G401.6 (cell line): ENCODE measurements around the gene CD300H.

ENCODE experiments used
- FAIRE-seq: peaks from 2 replicates; lab custom pipeline; 2012; peaks lifted over from hg19 to GRCh38; lab: Jason Lieb, UNC

CD300H gene

GRCh38 chr17:74549343-74549742 is 18.0 kb downstream of the CD300H start:
- FAIRE-seq = no peak

- no peak for FAIRE-seq
These were observed 19.6 kb downstream of the CD300H start for GRCh38 chr17:74547736-74548135.

DNA sequence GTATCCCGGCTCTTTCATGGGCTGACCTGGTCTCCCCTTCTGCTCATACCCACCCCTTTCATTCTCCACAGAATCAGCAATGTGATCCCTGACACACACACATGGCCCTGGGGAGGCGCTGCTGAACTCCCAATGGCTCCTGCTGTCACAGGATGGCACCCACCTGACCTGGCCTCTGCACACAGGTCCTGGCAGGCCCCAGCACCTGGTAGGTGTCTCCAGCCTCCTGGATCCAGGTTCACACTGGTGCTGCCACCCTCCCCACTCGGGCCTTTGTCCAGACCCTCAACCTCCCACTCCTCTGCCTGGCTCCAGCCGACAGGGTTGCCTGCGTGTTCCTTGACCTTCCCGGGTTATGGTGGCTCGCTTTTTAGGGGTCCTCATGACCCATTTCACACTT is 20.0 kb downstream of the CD300H start:
- no peak for FAIRE-seq

GRCh38 chr17:74546586-74546985 is 20.7 kb downstream of the CD300H start:
- no peak for FAIRE-seq

DNA sequence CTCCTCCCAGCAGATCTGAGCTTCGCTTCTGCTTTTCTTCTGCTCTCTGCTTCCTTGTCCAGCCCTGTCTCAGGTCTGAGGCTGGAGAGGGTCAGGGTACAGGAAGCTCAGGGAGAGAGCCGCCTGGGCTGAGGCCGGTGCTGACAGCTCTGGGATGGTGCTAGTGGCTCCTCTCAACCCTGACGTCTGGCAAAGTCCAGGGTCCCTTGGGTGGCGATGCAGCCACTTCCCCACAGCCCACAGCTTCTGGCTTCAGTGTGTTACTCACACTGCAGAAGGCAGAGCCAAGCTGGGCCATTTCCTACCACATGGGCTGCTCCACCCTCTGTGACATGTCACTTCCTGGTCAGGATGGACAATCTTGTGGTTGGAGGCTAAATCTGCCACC is 21.5 kb downstream of the CD300H start, which contains the start of gene CD300C:
Gene CD300C (minus strand): TSS at position 273 of the 388 bp plus-strand sequence. CDS start 333 bp downstream, outside the sequence.
- FAIRE-seq = no peak

DNA sequence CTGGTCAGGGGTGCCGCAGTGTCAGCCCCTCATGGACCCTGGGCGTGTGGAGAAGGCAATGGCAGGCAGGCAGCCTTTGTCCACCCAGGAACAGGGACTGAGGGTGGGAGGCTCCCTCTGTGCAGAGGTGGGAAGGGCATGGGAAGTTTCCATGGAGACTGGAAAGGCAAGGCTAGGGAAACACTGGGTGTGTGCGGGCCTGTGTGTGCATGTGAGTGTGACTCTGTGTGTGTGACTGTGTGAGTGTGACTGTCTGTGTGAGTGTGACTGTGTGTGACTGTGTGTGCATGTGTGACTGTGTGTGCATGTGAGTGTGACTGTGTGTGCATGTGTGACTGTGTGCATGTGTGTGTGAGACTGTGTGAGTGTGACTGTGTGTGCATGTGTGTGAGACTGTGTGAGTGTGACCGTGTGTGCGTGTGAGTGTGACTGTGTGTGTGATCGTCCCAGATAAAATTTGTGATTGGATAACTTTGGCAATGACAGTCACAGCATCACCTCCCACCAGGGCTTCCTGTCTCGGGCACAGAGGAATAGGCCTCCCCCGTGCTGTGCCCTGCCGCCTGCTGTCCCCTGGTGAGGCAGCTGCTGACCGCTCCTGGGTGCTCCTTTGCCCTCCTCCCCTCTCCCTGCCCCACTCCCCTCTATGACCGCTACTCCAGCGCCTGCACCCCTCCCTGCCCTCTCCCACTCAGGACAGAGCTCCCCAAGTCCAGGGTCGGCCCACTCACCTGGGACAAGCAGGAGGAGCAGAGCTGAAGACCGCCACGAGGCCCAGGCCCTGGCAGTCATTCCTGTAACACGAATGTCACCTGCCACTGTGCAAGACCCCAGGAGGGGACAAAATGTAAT is 22.1 kb downstream of the CD300H start:
- FAIRE-seq = no peak

GRCh38 chr17:74543891-74544760 is 23.2 kb downstream of the CD300H start:
- no peak for FAIRE-seq

GRCh38 chr17:74543406-74543805 is 23.9 kb downstream of the CD300H start:
- no peak for FAIRE-seq

DNA sequence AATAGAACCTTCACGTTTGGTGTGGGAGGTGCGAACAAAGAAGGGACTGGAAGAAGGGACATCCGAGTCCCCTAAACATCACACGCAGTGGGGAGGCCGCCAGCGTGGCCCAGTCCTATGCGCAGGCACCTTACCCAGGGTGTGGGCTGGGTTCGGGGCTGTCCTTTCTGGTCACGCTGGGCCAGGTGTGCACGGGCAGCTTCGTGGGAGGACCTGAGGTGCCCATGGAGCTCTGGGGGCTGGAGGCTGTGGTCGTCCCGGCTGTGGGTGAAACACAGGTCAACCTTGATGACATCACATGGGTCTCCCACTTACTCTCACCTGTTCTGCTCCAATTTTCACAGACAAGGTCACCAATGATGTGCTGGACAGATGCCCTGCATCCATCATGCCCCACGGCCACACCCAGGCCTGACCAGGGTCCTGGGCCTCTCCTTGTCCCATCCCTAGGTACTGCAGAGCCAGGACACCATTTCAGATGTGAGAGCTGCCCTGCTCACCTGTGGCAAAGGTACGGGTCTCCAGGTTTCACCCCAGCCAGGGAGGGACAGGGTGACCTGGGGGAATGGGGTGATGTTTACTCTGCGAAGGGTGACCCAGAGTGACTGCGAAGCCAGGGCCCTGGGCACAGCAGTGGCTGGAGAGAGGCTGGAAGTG is 24.5 kb downstream of the CD300H start:
- no peak for FAIRE-seq

GRCh38 chr17:74542166-74542565 is 25.1 kb downstream of the CD300H start:
- FAIRE-seq = no peak

- FAIRE-seq = no peak
These were observed 25.9 kb downstream of the CD300H start for GRCh38 chr17:74541176-74542111.

DNA sequence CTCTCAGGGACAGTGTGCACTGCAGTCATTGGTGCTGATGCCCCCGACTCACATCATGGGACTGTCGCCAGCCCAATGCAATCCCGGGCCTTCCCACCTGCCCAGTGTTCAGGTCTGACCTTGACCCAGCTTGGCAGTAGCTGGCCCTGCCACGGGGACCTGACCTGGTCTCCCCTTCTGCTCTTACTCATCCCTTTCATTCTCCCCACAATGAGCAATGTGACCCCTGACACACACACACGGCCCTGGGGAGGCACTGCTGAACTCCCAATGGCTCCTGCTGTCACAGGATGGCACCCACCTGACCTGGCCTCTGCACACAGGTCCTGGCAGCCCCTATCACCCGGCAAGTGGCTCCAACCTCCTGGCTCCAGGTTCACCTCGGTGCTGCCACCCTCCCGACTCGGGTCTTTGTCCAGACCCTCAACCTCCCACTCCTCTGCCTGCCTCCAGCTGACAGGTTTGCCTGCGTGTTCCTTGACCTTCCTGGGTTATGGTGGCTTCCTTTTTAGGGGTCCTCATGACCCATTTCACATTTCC is 28.0 kb downstream of the CD300H start:
- no peak for FAIRE-seq

DNA sequence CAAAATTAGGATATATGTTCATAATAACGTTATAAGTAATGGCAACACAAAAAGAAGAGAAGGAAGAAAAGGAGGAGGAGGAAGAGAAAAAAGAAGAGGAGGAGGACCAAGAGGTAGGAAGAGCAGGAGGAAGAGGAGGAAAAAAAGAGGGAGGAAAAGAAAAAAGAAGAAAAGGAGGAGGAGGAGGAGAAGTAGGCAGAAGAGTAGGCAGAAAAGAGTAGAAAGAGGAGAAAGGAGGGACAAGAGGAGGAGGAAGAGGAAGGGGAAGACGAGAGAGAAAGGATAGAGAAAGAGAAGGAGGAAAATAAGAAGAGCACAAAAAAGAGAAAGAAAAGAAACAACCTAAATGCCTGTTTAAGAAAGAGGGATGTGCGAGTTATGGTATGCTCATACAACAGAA is 30.4 kb downstream of the CD300H start:
- no peak for FAIRE-seq

DNA sequence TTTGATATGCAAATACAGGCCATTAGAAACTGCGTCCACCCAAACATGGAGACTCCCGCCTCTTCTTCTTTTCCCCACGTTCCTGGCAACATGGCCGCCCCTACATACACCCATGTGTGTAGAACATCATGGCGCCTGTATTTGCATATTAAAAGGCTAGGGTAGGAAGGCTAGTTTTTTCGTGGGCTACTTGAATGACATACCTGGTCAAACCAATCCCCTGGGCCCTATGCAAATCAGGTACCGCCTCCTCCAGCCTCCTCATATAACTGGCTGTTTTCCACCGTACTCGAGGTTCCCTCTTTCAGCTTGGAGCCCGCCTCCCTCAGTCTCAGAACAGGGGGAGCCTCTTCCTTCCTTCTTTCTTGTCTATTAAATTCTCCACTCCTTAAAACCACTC is 35.2 kb downstream of the CD300H start:
- no peak for FAIRE-seq

- FAIRE-seq = no peak
These were observed 36.0 kb downstream of the CD300H start, which contains the start of gene CD300LB for GRCh38 chr17:74531231-74531761. CD300LB (minus strand) TSS chr17:74531475; CDS start chr17:74531350, 125 bp downstream.

- FAIRE-seq = no peak
These were observed 36.5 kb downstream of the CD300H start for GRCh38 chr17:74530831-74531150.

- no peak for FAIRE-seq
These were observed 38.1 kb downstream of the CD300H start for GRCh38 chr17:74529243-74529642.

DNA sequence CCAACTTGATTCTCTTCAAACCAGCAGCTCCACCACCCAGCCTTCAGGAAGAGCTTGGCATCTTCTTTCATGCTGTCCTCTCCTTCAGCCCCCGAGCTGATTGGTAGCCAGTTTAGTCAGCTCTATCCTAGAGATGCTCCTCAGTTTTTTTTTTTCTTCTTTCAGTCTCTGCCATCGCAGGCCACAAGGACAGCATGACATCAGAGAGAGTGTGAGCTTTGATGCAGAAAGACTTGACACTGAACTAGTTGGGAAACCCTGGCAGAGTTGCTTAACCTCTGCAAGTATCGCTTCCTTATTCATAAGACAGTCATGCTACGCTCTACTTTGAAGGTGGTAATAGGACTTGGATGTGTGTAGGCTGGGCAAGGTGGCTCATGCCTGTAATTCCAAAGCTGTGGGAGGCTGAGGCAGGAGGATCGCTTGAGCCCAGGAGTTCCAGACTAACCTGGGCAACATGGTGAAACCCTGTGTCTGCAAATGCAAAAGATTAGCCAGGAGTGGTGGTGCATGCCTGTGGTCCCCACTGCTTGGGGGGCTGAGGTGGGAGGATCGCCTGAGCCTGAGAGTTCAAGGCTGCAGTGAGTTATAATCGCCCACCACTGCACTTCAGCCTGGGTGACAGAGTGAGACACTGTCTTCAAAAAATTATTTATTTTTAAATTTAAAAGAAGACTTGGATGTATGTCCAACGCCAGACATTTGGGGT is 38.7 kb downstream of the CD300H start:
- FAIRE-seq = no peak

DNA sequence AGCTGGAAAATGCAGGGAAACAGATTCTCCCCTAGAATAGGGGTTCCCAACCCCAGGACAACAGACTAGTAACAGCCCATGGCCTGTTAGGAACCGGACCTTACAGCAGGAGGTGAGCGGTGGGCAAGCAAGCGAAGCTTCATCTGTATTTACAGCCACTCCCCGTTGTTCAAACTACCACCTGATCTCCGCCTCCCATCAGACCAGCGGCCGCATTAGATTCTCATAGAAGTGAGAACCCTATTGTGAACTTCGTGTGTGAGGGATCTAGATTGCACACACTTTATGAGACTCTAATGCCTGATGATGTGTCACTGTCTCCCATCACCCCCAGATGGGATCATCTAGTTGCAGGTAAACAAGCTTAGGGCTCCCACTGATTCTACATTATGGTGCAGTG is 39.6 kb downstream of the CD300H start:
- no peak for FAIRE-seq

DNA sequence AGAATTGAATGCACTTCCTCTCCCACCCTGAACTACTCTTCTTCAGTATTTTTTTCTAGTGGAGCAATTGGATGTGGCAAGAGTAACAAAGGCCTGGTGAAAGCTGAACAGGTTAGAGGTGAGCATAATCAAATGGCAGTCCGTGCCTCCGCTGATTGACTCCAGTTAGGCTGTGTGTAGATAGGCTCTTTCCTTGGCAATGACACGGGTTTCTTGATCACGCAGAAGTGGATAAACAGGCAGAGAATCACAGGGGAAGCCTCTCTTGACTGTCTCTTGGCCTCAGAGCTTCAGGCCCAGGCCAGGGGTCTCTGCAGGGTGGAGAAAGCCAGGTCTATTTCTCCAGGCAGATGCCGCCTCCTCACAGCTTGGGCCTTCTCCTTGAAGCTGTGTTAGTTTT is 40.2 kb downstream of the CD300H start:
- FAIRE-seq = no peak
